Nephron progenitor cell (in vitro differentiated cells): ENCODE results near the gene SUV39H2.

Source experiments
- DNase-seq: peaks from one replicate; pipeline ENCODE4 v3.0.0; 2021
- H3K27ac Mint-ChIP-seq: 2 replicates; pipeline ENCODE4 v1.8.0; 2021; ENCODE audit warnings: mild to moderate bottlenecking, moderate library complexity, mixed read lengths
- H3K27me3 Mint-ChIP-seq: 2 replicates; pipeline ENCODE4 v1.8.0; 2021; ENCODE audit warnings: mild to moderate bottlenecking, low read depth, mixed read lengths; ENCODE audit not compliant: poor library complexity
- H3K36me3 Mint-ChIP-seq: 2 replicates; pipeline ENCODE4 v1.8.0; 2021; ENCODE audit warnings: low read depth, mixed read lengths
- H3K4me1 Mint-ChIP-seq: 2 replicates; pipeline ENCODE4 v1.8.0; 2021; ENCODE audit warnings: mixed read lengths
- H3K4me3 Mint-ChIP-seq: 2 replicates; pipeline ENCODE4 v1.8.0; 2021; ENCODE audit warnings: mild to moderate bottlenecking, moderate library complexity, mixed read lengths
- H3K9me3 Mint-ChIP-seq: 2 replicates; pipeline ENCODE4 v1.8.0; 2021; ENCODE audit warnings: mild to moderate bottlenecking, moderate library complexity, mixed read lengths
- CTCF ChIP-seq: fragments of 200-600 bp; sonication (generic); IDR thresholded peaks from 2 replicates; pipeline ENCODE4 v1.5.0; 2021; ENCODE audit warnings: antibody characterized with exemption

The SUV39H2 gene

GRCh38 chr10:14949291-14949690, 70.6 kb downstream of the SUV39H2 start:
- H3K9me3 Mint-ChIP-seq: no peaks in the 10 kb centered on the region
- TF ChIP-seq CTCF: no peak
- H3K27me3 Mint-ChIP-seq: no peaks in the 10 kb centered on the region
- H3K4me3 Mint-ChIP-seq: no peak overlapping the region
- H3K27ac Mint-ChIP-seq: no peak overlapping the region
- H3K4me1 Mint-ChIP-seq: peaks cover 29% of the 10 kb centered on the region
- H3K36me3 Mint-ChIP-seq: peaks cover 24% of the 10 kb centered on the region
- no peak for DNase-seq

GRCh38 chr10:14952851-14953423, 74.3 kb downstream of the SUV39H2 start:
- H3K36me3 Mint-ChIP-seq: peaks cover 4% of the 10 kb centered on the region
- no peaks in the 10 kb centered on the region for H3K27me3 Mint-ChIP-seq
- no peak for DNase-seq
- H3K9me3 Mint-ChIP-seq: peaks cover 2% of the 10 kb centered on the region
- H3K27ac Mint-ChIP-seq: peak overlapping the region; percentile 74
- peaks cover 36% of the 10 kb centered on the region for H3K4me1 Mint-ChIP-seq
- no peak for TF ChIP-seq CTCF
- H3K4me3 Mint-ChIP-seq: peak overlapping the region; percentile 93

DNA sequence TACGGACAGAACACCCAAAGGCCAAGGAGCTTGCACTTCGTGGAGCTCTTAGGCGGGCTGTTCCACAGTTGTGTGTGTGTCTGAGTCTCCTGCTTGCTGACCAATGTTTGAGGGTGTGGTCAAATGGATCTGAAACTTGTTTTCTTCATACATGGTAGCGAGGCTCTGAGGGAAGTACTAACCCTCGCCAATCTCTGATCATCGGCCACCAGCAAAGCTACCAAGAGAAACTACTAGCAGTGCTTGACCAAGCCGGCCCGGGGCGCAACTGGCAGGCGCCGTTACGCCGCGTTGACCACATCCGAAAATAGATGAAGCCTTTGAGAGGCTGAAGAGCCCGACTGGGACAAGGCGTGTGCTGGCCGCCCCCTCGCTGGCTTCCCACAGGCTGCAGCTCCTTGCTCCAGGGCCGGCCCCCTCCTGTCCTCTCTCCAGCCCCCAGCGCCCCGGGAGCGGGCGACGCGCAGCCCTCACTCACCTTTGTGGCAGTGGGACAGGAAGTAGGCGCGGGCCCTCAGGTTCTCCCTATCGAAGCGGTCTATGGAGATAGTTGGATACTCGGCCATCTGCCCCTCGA, 74.8 kb downstream of the SUV39H2 start:
- Mint-ChIP-seq H3K27ac (peak overlapping the region; percentile 95), H3K27me3 (peaks cover 2% of the 10 kb centered on the region), H3K4me3 (peak overlapping the region; percentile 93), H3K36me3 (no peaks in the 10 kb centered on the region), H3K4me1 (peaks cover 36% of the 10 kb centered on the region), H3K9me3 (peaks cover 4% of the 10 kb centered on the region)
- peak; percentile 64 for DNase-seq
- TF ChIP-seq CTCF: no peak
